HG02759 (cell line): ENCODE data around the gene SSBP3.
A peak's percentile ranks its signal among the peaks of the same experiment; 100 is the strongest.
"Not testable (repeated sequence)": the region's sequence is repeated elsewhere in the genome, so short reads cannot be mapped to it uniquely, and the experiment has no call there.

Source experiments
- ATAC-seq: cut with Tn5 transposase; IDR thresholded peaks from one replicate; pipeline ENCODE4 v1.9.1; 2021; ENCODE audit warnings: mild to moderate bottlenecking, moderate library complexity; ENCODE audit not compliant: unreplicated experiment

SSBP3 gene

DNA sequence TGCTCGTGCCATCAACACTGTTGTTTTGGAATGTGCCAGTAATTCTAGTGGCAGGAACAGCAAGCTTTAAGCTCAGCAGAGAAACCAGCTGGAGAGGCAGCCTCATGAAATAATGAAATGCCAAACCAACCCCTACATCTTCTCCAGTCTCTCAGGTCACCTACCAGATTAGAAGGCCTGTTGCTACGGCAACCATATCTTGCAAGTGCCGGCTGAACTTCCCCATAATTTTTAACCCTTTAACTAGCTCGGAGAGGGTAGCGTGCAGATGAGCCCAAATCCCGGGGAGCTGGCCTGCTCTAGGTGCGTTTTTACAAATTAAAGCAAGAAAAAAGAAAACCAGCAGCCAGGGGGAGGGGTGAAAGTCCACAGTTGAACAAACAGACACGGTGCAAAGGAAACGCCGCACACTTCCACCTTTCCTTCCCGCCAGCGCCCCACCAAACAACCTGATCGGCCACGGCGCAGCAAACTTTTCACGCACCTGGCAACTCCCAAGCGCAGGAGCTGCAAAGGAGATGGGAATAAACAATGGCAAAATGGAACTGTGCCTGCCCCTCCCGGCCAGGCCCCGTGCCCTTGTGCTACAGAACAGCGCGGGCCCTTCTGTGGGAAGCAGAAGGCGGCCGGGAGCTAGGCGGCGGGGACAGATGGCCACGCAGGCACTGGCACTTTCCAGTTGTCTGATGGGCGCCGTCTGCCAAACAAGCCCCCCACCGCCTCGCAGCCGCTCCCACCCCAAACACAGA lies 50.1 kb downstream of the SSBP3 start:
- peak; percentile 34 for ATAC-seq

GRCh38 chr1:54354899-54355298 lies 51.3 kb downstream of the SSBP3 start:
- ATAC-seq = no peak

- no peak for ATAC-seq
Observed at GRCh38 chr1:54353959-54354358, 52.2 kb downstream of the SSBP3 start.

DNA sequence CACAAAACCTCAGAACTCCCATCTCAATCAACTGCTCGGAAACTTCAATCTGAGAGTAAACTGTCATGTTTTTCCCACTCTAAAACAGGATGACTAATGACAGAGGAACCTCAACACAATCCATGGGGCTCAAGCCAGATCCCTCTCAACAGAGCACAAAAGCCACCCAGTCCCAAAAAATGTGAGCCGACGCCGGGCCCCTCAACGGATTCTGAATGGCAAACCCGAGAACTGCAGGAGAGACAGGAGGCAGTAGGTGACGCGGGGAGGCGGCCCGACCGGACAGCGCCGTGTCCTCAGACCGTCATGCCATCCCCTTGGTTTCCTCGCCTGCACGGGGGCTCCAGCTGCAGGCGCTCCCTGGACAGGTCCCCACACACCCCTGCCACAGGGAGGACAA lies 53.4 kb downstream of the SSBP3 start:
- no peak for ATAC-seq

DNA sequence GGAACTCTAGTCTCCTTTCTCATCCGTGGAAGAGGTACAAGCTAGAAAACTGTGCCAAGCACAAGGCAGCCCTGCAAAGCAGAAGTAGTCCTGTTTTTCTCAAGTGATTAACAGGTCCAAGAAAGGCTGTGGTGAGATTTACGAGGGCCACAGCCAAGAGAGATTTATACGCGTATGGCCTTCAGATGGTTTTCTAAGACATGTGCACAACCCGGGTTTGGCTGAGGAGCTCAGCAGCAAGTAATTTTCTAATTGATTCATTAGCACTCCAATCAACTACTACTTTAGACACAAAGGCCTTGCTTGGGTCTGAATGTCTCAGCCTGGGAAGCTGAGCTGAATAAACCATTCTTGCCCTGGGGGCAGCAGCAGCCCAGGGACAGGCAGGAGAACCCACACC lies 55.8 kb downstream of the SSBP3 start:
- ATAC-seq = no peak

GRCh38 chr1:54348700-54349021 lies 57.5 kb downstream of the SSBP3 start:
- no peak for ATAC-seq

DNA sequence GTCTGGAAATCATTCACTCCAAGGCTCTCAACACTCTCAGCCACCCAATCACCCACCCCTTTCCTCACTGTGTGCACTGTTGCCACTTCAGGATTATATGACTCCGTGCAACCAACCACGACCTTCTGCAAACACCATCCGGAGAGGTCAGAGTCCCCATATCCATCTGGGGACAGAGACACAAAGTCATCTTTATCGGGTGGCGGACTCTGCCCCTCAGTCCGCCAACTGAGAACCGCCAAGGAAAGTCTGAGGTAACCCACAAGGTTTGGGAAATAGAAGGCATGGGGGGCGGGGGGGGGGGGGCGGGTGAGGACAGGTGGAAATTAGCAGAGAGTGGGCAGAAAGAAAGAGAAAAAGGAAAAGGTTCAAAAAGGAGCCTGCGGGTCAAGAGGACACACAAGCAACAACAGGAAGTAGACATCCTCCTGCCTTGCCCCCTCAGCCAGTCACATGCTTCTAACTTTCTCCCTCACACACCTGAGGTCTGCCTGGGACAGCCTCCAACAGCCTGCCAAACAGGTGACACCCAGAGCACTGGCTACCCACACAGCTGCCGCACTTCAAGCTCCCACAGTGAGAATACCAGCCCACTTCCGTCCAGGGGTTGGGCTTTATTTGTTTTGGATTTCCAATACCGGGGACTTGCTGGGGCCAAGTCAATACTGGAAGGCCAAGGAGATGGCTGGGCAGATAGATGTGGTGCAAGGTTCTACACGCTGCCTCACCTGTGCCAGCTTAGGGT lies 58.1 kb downstream of the SSBP3 start:
- ATAC-seq = no peak

- no peak for ATAC-seq
Observed at GRCh38 chr1:54347261-54347954, 58.8 kb downstream of the SSBP3 start.

GRCh38 chr1:54345548-54345947 lies 60.6 kb downstream of the SSBP3 start:
- not testable (repeated sequence) for ATAC-seq

- ATAC-seq = no peak
Observed at GRCh38 chr1:54345116-54345515, 61.1 kb downstream of the SSBP3 start.

- no peak for ATAC-seq
Observed at GRCh38 chr1:54342742-54343687, 63.2 kb downstream of the SSBP3 start.

GRCh38 chr1:54342288-54342687 lies 63.9 kb downstream of the SSBP3 start:
- no peak for ATAC-seq

DNA sequence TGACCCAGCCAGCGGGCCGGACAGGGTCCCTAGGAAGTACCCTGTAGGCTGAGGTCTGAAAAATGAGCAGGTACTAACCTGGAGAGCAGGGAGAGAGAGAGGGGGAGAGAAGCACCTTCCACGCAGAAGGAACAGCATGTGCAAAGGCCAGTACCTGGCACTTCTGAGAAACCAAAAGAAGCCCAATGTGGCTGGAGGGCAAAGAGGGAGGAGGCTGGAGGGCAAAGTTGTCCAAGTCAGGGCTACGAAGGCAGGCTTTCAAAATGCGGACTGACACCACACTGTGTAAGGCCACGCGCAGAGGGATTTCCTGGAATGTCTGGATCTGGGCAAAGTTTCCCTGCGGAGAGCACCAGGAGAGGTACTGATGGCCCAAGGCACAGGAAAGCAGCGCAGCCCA lies 64.4 kb downstream of the SSBP3 start:
- no peak for ATAC-seq

DNA sequence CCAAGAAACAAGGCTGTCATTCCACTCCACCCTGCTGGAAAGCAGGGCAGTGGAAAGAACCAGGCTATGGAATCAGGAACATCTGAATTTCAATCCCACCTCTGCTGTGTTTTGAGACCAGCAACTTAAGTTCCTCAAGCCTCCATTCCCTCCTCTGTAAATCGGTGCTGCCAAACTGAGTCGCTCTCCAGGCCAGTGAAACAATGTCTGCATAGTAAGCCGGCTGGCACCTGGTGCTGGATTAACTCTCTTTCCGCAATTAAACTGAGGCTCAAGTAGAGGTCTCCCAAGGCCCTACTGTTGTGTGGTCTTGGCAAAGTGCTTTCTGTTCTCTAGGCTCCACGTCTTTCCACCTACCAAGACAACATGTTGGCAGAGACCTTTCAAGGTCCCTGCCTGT lies 65.3 kb downstream of the SSBP3 start:
- no peak for ATAC-seq

GRCh38 chr1:54340434-54340833 lies 65.8 kb downstream of the SSBP3 start:
- ATAC-seq = no peak

- no peak for ATAC-seq
Observed at GRCh38 chr1:54339126-54339525, 67.1 kb downstream of the SSBP3 start.

- no peak for ATAC-seq
Observed at GRCh38 chr1:54338464-54338863, 67.7 kb downstream of the SSBP3 start.

DNA sequence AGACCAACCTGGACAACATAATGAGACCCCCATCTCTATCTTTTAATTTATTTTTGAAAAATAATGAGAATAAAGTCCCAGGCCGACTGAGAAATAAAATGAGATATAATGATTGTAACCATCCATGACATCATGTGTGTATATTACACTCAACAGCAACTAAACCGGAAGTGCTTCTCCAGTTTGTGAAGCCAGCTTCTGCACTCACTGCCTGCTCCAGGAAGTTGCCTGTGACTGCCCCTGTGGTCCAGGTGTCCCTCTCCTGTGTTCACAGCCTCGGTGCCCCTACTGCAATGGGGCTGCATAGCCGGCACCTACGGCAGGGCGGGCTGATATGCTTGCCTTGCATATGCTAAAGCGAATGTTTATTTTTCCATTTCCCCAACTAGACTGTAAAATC lies 68.3 kb downstream of the SSBP3 start:
- ATAC-seq = no peak

DNA sequence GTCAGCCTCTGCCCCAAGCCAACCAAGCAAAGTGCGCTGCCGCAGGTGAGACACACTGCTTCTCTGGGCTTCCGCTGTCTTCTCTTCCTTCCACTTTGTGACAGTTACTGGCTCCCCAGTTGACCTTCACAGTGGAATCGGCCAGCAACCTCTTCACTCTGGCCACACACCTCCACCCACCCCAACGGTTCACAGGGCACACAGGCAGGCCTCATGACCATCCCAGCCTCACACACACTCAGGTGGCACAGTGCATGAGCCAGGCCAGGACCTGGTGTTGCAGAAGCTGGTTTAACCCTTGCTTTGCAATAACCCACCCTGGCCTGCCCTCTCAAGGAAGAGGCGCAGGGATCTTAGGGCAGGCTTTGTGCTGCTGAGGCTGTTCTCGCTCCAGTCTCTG lies 69.2 kb downstream of the SSBP3 start:
- ATAC-seq = no peak

GRCh38 chr1:54336116-54336515 lies 70.1 kb downstream of the SSBP3 start:
- no peak for ATAC-seq

- ATAC-seq = no peak
Observed at GRCh38 chr1:54335755-54336108, 70.5 kb downstream of the SSBP3 start.
